GM21367 (cell line): ENCODE data around the gene TMEM185A.
A peak's percentile ranks its signal among the peaks of the same experiment; 100 is the strongest.
"Not testable (repeated sequence)": the region's sequence is repeated elsewhere in the genome, so short reads cannot be mapped to it uniquely, and the experiment has no call there.

Experiments used
- ATAC-seq: cut with Tn5 transposase; IDR thresholded peaks from one replicate; pipeline ENCODE4 v1.9.1; 2021; ENCODE audit not compliant: unreplicated experiment

Gene TMEM185A

GRCh38 chrX:149563359-149563758 lies 68.2 kb downstream of the TMEM185A start:
- ATAC-seq, result no peak

- not testable (repeated sequence) for ATAC-seq
Observed at GRCh38 chrX:149555251-149555650, 76.3 kb downstream of the TMEM185A start.

GRCh38 chrX:149551939-149552248 lies 79.7 kb downstream of the TMEM185A start:
- not testable (repeated sequence) for ATAC-seq

GRCh38 chrX:149551245-149551938 lies 80.2 kb downstream of the TMEM185A start:
- peak; percentile 53 for ATAC-seq

GRCh38 chrX:149550454-149550853 lies 81.1 kb downstream of the TMEM185A start:
- not testable (repeated sequence) for ATAC-seq

GRCh38 chrX:149549701-149550100 lies 81.9 kb downstream of the TMEM185A start, which contains the start of gene HSFX3:
Gene HSFX3 (minus strand): TSS chrX:149549924. CDS start chrX:149549852, 72 bp downstream.
- not testable (repeated sequence) for ATAC-seq

GRCh38 chrX:149547782-149548181 lies 83.8 kb downstream of the TMEM185A start:
- not testable (repeated sequence) for ATAC-seq

- not testable (repeated sequence) for ATAC-seq
Observed at GRCh38 chrX:149546962-149547361, 84.6 kb downstream of the TMEM185A start.
